Measurements from ENCODE around the gene NCOA6.
A peak's percentile ranks its signal among the peaks of the same experiment; 100 is the strongest.
"Not testable (repeated sequence)": the region's sequence is repeated elsewhere in the genome, so short reads cannot be mapped to it uniquely, and the experiment has no call there.

The NCOA6 gene

DNA sequence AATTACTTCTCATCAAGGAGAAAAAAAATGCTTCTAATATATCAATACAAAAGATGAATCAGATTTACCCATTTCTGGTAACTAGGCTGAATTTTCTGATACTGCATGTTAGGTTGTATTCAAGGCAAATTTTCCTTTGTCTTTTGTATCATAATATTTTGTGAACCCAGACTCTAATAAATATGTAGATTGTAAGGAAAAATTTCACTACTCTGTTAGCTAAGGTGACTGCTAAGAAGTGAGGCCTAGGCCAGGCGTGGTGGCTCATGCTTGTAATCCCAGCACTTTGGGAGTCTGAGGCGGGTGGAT, 108.6 kb downstream of the NCOA6 start:
- no peak for DNase-seq

DNA sequence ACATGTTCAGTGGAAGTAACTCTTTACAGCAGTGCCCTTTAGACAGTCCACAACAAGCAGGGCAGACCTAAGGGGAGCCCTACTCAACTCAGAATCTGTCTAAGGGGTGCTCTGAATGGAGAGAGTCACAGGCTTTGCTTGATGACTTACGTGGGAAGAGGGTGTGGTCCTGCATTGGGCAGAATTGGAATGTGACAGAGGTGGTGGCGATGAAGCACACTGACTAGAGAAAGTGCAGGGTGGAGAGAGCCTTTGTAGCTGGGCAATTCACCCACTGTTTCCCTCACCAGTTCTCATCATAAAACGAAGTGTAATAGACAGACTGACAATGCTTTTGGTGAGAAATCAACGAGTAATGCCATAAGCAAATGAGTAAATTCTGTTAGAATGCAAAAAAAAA, 110.1 kb downstream of the NCOA6 start:
- no peak for DNase-seq

GRCh38 chr20:34713944-34714515, 111.4 kb downstream of the NCOA6 start:
- DNase-seq, result not testable (repeated sequence)

DNA sequence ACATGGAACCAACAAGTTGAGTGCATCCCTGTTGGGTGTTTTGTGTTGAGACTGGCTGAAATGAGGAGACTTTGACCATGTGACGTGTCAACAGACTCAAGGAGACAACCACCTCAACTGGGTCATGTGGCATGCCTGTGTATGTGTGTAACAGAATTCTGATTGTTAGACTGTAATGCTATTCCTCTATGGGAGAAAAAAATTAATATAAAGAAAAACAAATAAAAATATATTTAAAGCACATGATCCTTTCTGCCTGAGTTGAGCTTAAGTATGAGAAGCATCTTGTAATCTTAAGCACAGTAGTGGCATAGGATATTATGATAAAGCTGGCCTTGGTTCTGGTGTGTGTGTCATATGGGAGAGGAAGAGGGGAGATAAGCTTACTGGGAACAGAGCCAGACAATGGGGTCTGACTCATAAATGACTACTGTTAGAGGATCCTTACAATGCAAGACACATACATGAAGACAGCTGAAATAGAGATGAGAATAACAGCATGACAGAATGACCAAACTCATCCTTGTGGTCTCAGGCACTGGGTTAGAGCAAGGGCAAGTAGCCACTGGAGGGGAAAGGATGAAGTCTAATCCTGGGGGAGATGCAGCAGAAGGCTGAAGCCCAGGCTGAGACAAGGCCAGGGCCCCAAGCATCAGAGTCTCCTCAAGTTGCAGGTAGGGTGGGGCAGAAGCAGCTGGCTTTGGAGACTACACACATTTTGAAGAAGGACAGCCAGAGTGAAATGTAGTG, 112.1 kb downstream of the NCOA6 start:
- DNase-seq, result no peak

GRCh38 chr20:34712525-34713192, 112.8 kb downstream of the NCOA6 start:
- no peak for DNase-seq

DNA sequence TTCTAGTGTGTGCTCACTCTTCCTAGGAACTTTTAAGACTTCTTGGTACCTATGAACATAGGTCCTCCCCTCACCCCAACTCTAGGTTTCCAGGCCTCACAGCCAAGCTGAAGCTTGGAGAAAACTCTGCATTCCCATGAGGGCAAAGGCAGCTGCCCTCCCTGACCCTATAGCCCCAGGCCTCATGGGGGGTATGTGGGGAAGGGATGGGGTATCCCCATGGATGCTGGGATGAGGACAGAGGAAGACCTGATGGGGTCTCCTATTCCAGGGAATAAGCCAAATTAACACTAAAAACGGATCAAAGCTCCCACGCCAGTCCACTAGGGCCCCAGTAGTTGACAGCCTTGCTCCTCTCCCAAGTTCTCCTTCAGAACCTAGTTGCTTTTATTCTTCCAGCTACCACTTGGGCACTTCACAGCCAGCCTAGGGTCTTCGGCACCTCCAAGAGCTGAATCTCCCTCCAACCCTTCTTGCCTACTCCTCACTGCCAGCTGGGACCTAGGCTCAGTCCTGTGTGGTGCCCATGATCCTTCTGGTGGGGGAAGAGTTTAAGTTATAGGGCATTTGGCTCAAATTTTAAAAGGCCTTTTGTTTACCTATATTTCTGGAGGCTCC, 113.5 kb downstream of the NCOA6 start:
- no peak for DNase-seq

DNA sequence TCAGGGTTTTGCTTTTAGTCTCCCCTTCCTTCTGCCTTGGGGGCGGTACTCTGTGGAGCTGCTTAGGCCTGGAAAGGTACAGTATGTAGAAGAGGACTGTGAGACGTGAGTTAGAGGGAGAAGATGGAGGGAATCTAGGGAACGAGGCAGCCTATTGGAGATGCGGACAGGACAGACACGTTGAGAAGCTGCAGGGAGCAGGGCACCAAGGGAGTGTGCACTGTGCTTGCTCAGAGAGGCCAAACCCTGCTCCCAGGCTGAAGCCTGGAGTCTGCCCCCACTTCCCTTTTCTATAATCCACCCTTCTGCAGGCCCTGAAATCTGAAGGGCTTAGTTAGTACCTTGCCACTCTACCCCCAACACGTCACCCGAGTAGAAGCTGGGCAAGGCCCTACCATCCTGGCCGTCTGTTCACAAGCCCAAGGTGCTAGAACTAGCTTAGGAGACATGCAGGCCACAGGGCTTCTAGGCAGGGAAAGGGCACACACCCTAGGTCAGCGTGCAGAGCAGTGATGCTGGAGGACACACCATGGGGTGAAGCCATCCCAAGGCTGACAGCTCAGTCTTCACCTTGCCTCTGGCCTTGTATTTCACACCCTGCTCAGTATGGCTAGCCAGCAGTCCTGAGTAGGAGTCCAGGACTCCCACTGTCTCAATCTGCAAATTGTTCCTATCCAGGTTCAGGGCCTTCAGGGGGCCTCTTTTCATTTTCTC, 114.4 kb downstream of the NCOA6 start:
- no peak for DNase-seq

DNA sequence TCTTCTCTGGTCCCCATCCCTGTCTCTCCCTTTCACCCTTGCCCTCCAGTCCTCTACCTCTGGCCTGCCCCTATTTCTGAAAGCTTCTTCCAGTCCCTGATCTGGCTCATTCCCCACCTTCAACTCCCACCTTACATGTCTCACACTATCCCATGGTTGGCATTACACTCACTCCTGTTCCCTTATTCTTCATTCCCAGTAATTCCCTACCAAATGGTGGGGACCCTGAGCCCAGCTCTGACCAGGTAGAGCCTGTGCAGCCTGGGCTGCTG, 114.9 kb downstream of the NCOA6 start:
- no peak for DNase-seq

DNA sequence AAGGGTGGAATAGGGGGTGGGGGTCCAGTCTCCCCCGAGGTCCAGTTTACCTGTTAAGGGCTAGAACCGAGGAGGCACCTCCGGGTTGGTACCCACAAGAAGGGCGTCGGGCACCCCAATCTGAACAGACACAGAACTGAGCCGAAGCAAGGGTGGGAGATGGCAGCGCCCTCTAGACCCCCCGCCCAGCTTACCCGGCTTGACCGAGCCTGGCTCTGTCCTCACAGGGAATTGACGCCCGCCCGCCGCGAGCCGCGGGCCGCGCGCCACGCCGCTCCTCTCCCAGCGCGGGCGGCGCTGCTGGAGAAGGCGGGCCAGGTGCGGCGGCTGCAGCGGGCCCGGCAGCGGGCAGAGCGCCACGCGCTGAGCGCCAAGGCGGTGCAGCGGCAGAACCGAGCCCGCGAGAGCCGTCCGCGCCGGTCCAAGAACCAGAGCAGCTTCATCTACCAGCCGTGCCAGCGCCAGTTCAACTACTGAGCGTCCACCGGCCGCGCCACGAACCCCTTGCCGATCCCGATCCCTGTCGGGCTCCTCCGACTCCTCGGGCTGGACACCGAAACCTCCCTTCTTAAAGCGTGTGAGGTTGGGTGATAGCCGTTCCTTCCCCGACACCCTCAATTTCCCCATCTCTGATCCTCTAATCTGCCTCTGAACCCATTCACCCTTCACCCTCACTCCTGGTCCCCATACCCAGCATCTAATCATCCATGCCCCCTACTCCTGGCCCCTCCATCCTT, 115.5 kb downstream of the NCOA6 start:
- no peak for DNase-seq

- DNase-seq, result peak; percentile 68
These were observed 116.2 kb downstream of the NCOA6 start for GRCh38 chr20:34709044-34709830.

GRCh38 chr20:34708621-34709043, 116.8 kb downstream of the NCOA6 start:
- DNase-seq, result peak; percentile 43

GRCh38 chr20:34706912-34707784, 118.3 kb downstream of the NCOA6 start:
- no peak for DNase-seq

DNA sequence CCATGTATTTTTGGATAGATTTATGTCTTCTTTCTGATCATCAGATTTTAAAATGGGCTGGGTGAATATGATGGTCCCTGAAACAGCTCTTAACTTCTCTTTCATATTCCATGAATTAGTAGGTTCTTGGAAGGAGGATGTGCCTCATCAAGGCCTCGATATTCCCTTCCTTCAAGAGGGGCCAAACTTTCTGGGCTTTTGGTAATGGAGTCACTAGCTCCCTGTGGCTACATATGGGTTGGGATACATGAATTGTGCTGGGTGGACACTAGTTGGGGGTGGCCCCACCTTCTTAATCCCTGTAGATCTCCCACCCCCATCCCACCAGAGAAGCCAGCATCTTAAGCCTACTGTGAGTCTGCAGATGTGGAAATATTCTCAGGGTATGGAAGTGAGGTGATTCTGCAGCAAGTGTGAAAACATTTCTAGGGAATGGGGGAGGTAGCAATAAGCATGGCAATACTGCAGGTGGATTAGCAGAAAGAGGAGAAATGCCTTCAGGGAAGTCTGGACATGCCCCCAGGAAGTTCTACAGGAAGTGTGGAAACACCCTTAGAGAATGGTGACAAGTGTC, 119.1 kb downstream of the NCOA6 start:
- no peak for DNase-seq

DNA sequence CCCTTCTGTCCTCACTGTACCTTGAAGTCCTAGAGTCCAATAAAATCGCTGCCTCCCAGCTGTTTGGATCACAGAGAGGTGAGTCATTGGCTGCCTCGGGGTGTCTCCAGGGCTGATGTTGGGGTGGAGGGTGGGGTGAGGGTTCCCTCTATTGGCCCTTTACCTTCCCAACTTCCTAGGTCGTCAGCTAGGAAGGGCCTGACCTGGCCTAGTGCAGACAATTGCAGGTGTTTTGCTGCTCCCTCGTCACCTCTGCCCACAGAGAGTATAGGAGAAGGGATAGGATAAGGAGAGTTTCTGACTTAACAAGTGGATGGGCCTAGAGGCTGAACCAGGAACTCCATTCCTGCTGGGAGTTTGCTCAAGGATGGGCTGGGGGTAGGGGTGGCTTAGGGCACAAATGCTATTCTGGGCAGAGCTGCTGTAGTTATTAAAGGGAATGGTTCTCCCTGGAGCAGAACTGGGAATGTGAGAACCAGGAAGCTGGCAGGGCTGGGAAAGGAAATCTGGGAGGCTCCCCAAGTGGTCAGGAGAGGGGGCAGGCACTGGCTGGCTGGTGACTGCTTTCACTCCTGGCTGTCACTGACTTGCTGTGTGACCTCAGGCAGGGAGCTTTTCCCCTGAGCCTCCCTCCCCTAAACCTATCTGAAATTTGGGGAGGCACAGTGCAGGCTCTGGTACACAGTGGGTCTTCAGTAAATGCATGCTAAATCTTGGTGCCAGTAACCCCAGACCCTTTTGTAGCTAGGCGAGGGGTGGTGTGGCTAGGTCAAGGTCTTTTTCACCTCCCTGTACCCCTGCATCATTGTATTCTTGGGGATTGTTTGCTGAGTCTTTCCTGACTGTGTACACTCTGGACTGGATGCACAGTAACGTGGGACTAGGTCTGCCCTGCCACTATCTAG, 119.8 kb downstream of the NCOA6 start:
- DNase-seq, result no peak

DNA sequence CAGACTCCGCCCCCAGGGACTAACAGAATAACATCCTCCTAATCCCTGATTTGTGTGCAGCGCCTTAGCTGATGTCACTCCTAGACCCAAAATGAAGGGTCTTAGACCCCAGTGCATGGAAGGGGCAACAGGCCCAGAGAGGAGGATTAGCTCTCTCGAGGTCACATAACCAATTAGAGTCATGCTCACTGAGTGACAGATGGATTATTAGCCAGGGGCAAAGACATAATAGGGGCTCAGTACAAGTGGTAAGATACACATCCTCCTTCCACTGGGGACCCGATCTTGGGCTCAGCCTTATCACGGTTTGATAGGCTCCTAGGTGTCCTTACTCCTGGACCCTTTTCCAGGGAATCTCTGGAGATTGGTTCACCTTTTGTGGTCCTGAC, 120.4 kb downstream of the NCOA6 start:
- DNase-seq, result no peak

- peak; percentile 73 for DNase-seq
These were observed 121.1 kb downstream of the NCOA6 start, which contains the start of gene TP53INP2 for GRCh38 chr20:34704177-34705007. TP53INP2 (plus strand) TSS chr20:34704344; CDS start chr20:34708740, 4,396 bp downstream.

DNA sequence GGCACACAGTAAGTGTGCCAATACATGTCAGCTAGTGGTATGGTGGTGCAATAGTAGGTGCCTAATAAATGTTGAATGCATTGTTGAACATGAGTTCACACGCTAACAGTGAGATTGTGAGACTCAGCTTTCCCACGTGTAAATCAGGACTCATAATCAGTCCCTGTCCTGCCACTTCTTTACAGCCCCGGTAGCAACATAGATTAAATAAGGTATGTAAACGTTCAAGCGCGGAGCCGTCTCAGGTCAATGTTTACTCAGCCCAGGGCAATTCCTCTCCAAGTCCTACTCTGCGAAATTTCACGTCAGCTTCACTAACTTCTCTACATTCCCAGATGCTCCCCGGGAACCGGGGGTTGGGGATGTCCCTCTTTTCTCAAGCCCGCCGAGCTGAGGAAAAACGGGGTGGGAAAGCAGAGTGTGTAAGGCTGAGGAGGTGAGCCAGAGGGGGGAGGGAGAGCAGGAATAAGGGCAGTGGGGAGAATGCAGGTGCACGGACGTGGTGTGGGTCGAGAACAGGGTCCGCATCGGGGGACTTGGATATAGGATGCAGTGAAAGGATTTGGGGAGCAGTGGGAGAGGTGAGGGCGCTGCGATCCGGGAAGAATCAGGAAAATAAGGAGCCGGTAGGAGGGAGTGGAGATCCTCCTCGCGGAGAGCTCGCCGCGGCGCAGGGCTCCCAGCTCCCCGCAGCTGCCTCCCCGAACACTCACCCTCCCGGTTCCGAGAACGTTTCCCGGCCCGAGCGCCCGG, 121.9 kb downstream of the NCOA6 start:
- DNase-seq, result no peak

- no peak for DNase-seq
These were observed 122.4 kb downstream of the NCOA6 start for GRCh38 chr20:34703061-34703423.
